Adrenal gland (tissue), 12 donors: ENCODE results near the gene PCNP. TPM values are rescaled to one million over a fixed set of nuclear protein-coding genes. Genes with fewer than 3 reads are reported as not detected.
"Not testable (repeated sequence)": the region's sequence is repeated elsewhere in the genome, so short reads cannot be mapped to it uniquely, and the experiment has no call there.

ENCODE experiments used
- DNase-seq, 7 donors: peaks; one replicate each; pipeline ENCODE4 v3.0.0-alpha.2; 2019 to 2020
- H3K27ac ChIP-seq, 5 donors: fragments of 200-600 bp; sonication (generic) in 4 of 5; 1 replicate in 3 of 5; 2 replicates in 2 of 5; pipeline versions ENCODE4 v1.5.1 to v1.8.0; 2016 to 2020; ENCODE audit warnings: mild to moderate bottlenecking in 1 of 5
- H3K27me3 ChIP-seq: fragments of 200-600 bp; 2 replicates; pipeline ENCODE4 v1.8.0; 2021
- H3K36me3 ChIP-seq, 2 donors: fragments of 200-600 bp; replicated peaks in 1 of 2; 1 replicate in 1 of 2; 2 replicates in 1 of 2; pipeline versions ENCODE4 v1.5.1 to v1.8.0; 2018 to 2022
- H3K4me1 ChIP-seq, 2 donors: fragments of 200-600 bp; replicated peaks in 1 of 2; 1 replicate in 1 of 2; 2 replicates in 1 of 2; pipeline versions ENCODE4 v1.5.1 to v1.8.0; 2018 to 2021
- H3K4me3 ChIP-seq, 4 donors: fragments of 200-600 bp; sonication (generic) in 3 of 4; one replicate each; pipeline ENCODE4 v1.5.1; 2016 to 2018
- H3K9me3 ChIP-seq, 3 donors: fragments of 200-600 bp; sonication (generic) in 1 of 3; replicated peaks in 1 of 3; 1 replicate in 2 of 3; 2 replicates in 1 of 3; pipeline versions ENCODE4 v1.5.1 to v1.8.0; 2016 to 2021
- CTCF ChIP-seq, 6 experiments: fragments of 450-650 bp in 4 of 6; fragments of 200-600 bp in 2 of 6; sonication (generic) in 1 of 6; IDR thresholded peaks; 1 replicate in 5 of 6; 2 replicates in 1 of 6; pipeline versions ENCODE4 v1.5.1 to v1.8.0; 2016 to 2021; ENCODE audit warnings: antibody characterized with exemption in 6 of 6, mild to moderate bottlenecking in 2 of 6, moderate library complexity in 1 of 6
- POLR2A ChIP-seq, 2 donors: fragments of 450-650 bp; IDR thresholded peaks; one replicate each; pipeline ENCODE4 v1.6.1; 2017; ENCODE audit warnings: antibody characterized with exemption in 2 of 2, mild to moderate bottlenecking in 2 of 2, moderate library complexity in 1 of 2
- WGBS, 4 donors: extraction: QIAGEN DNeasy Blood & Tissue Kit in 2 of 4; methylation state at CpG; one replicate each; pipeline versions ENCODE4 v1.1.5 to v1.1.7; 2013 to 2017; 5-methylcytosine and 5-hydroxymethylcytosine counted together
- intact Hi-C, 2 donors: fragments of 100-400 bp; cut with DNase I; formaldehyde crosslinking; loops; one replicate each; pipeline versions ENCODE4 v1.14.1 to v1.15.0; 2022 to 2023
- polyA plus RNA-seq, 3 donors: library from polyadenylated mRNA; stranded (reverse); fragments of 200-250 nt in 2 of 3; fragments of 350-450 nt in 1 of 3; fragmentation: Illumina TruSeq in 1 of 3; extraction: RNeasy Lipid Tissue Mini Kit (QIAGEN cat#74804) in 1 of 3; gene quantifications; one replicate each; pipeline ENCODE4 v1.2.3, GENCODE V29; 2013 to 2014
- small RNA-seq, 2 donors: library from RNA; depleted of rRNA; stranded (forward); fragments of <200 nt; gene quantifications; one replicate each; pipeline ENCODE3, GENCODE V24; 2016
- total RNA-seq, 9 donors: library from RNA; depleted of rRNA in 4 of 9; stranded (reverse); fragments of >200 nt in 4 of 9; fragments of 120-200 nt in 1 of 9; fragmentation: NEBNext Ultra II Directional in 1 of 9; extraction: Animal tissue kit (Norgen Biotek cat#: 25700) in 1 of 9; gene quantifications; one replicate each; pipeline versions ENCODE4 v1.1.0 to v1.2.4, GENCODE V29; 2013 to 2023
- donor health status: healthy with polysubstance abuse.
- donor health status: Bipolar disorder and iron deficiency.
- donor health status: DM: yes; HTN: yes; CAD: no.
- donor health status: DM: no; HTN: no; CAD: no.
- donor health status: DM: no; HTN: no; CAD: no.
- donor health status: DM: yes; HTN: yes; CAD: no.

The PCNP gene
- total and polyA plus RNA-seq, 12 donors = 41.0 to 146 (median 81.3) TPM

- TF ChIP-seq CTCF (IDR thresholded peaks at IDR 0.05) (no peak), POLR2A (IDR thresholded peaks at IDR 0.05) (no peak)
- intact Hi-C loops = loop anchor here in 1 of 2 donors (10.0 kb wide), 1 partner anchor 65 kb away; the partner anchor contains the start of gene PCNP
- Histone ChIP-seq H3K27me3 (no peaks in the 10 kb centered on the region), H3K36me3 (no peaks in the 10 kb centered on the region), H3K4me3 (no peak overlapping the region), H3K27ac (no peak overlapping the region), H3K9me3 (no peaks in the 10 kb centered on the region), H3K4me1 (peaks cover 6 to 9% of the 10 kb centered on the region in 2 donors)
- 83 to 95% (median 91%) methylated on average over 9 to 10 of the region's 10 CpGs for WGBS, 4 donors
- DNase-seq = peak in 1 of 7 donors; percentile 9
Observed at GRCh38 chr3:101640256-101640655, 66.3 kb downstream of the PCNP start.

GRCh38 chr3:101641397-101642115 lies 67.6 kb downstream of the PCNP start:
- H3K27ac ChIP-seq, H3K36me3 ChIP-seq, DNase-seq, H3K27me3 ChIP-seq, H3K4me3 ChIP-seq, H3K9me3 ChIP-seq, H3K4me1 ChIP-seq: not testable (repeated sequence)
- intact Hi-C loops = loop anchor here in 1 of 2 donors (10.0 kb wide), 1 partner anchor 67 kb away; the partner anchor contains the start of gene PCNP
- 71 to 80% (median 77%) methylated on average over 14 of the region's 14 CpGs for WGBS, 4 donors

- no peak overlapping the region for H3K27ac ChIP-seq
- 81 to 89% (median 86%) methylated on average over 3 of the region's 3 CpGs for WGBS, 4 donors
- H3K27me3 ChIP-seq = no peaks in the 10 kb centered on the region
- DNase-seq = no peak
- H3K36me3 ChIP-seq = no peaks in the 10 kb centered on the region
- TF ChIP-seq POLR2A (IDR thresholded peaks at IDR 0.05) (no peak), CTCF (IDR thresholded peaks at IDR 0.05) (no peak)
- no peaks in the 10 kb centered on the region for H3K9me3 ChIP-seq
- no peak overlapping the region for H3K4me3 ChIP-seq
- H3K4me1 ChIP-seq = peaks cover 6 to 9% of the 10 kb centered on the region in 2 donors
- intact Hi-C loops = loop anchor here in 1 of 2 donors (10.0 kb wide), 1 partner anchor 68 kb away; the partner anchor contains the start of gene PCNP
Observed at GRCh38 chr3:101642441-101642840, 68.5 kb downstream of the PCNP start.

- H3K4me3 ChIP-seq = no peak overlapping the region
- no peak for DNase-seq
- H3K36me3 ChIP-seq = no peaks in the 10 kb centered on the region
- H3K27me3 ChIP-seq = no peaks in the 10 kb centered on the region
- WGBS, 4 donors = 84 to 91% (median 88%) methylated on average over 8 of the region's 8 CpGs
- TF ChIP-seq CTCF (IDR thresholded peaks at IDR 0.05) = no peak
- H3K27ac ChIP-seq = peak overlapping the region in 1 of 5 donors; percentile 17
- H3K9me3 ChIP-seq = no peaks in the 10 kb centered on the region
- intact Hi-C loops = loop anchor here in 1 of 2 donors (10.0 kb wide), 1 partner anchor 68 kb away; the partner anchor contains the start of gene PCNP
- peaks cover 6 to 9% of the 10 kb centered on the region in 2 donors for H3K4me1 ChIP-seq
Observed at GRCh38 chr3:101643009-101643844, 69.2 kb downstream of the PCNP start.

Small RNAs within 50 kb of the gene (small RNA-seq; reads per million reads assigned to genes)
- gene RF00019 = 0 reads per million in 2 donors
- gene RNU6-1256P = 0 reads per million in 2 donors

Other genes with a start within 250 kb of the PCNP start
- 10 to 100 TPM in 6 of 9 donors, 1 to 10 TPM in 3; 6.2 to 43.0 (median 13.5) TPM for gene SENP7, start 61.0 kb upstream of the PCNP start, total RNA-seq
- gene SENP7, start 61.0 kb upstream of the PCNP start, polyA plus RNA-seq = 10 to 100 TPM in 1 of 3 donors, 1 to 10 TPM in 2; 7.0 to 12.9 (median 10.0) TPM
- gene TRMT10C, start 12.3 kb upstream of the PCNP start, total RNA-seq = 10 to 100 TPM; 16.0 to 48.6 (median 26.5) TPM
- 10 to 100 TPM; 10.4 to 81.3 (median 12.0) TPM for gene TRMT10C, start 12.3 kb upstream of the PCNP start, polyA plus RNA-seq
- 10 to 100 TPM; 10.8 to 20.0 (median 14.8) TPM for gene ZBTB11, start 103.0 kb downstream of the PCNP start, total RNA-seq
- 10 to 100 TPM in 1 of 3 donors, 1 to 10 TPM in 2; 4.9 to 16.5 (median 6.7) TPM for gene ZBTB11, start 103.0 kb downstream of the PCNP start, polyA plus RNA-seq
- 1,000 to 10,000 TPM in 4 of 9 donors, 100 to 1,000 TPM in 5; 604 to 1,652 (median 972) TPM for gene RPL24, start 112.5 kb downstream of the PCNP start, total RNA-seq
- 1,000 to 10,000 TPM; 1,228 to 2,705 (median 2,245) TPM for gene RPL24, start 112.5 kb downstream of the PCNP start, polyA plus RNA-seq
- gene CEP97, start 150.4 kb downstream of the PCNP start, total RNA-seq = 10 to 100 TPM in 4 of 9 donors, 1 to 10 TPM in 5; 4.1 to 21.3 (median 8.5) TPM
- 1 to 10 TPM; 1.2 to 5.9 (median 2.1) TPM for gene CEP97, start 150.4 kb downstream of the PCNP start, polyA plus RNA-seq
- gene NXPE3, start 205.0 kb downstream of the PCNP start, total RNA-seq = 10 to 100 TPM in 3 of 9 donors, 1 to 10 TPM in 6; 4.9 to 25.2 (median 7.9) TPM
- 1 to 10 TPM; 2.7 to 7.7 (median 3.7) TPM for gene NXPE3, start 205.0 kb downstream of the PCNP start, polyA plus RNA-seq